ENCODE measurements around the gene SMURF2.

- no peak for TF ChIP-seq CTCF (IDR thresholded peaks at IDR 0.05)
- TF ChIP-seq POLR2AphosphoS5 (IDR thresholded peaks at IDR 0.05): no peak
Measured at GRCh38 chr17:64534187-64534586, 127.9 kb downstream of the SMURF2 start.

Measured in breast epithelium (tissue), 3 donors.